Psoas muscle (tissue), 8 donors: ENCODE results near the gene GAB2. TPM values are rescaled to one million over a fixed set of nuclear protein-coding genes. Genes with fewer than 3 reads are reported as not detected.
"Not testable (repeated sequence)": the region's sequence is repeated elsewhere in the genome, so short reads cannot be mapped to it uniquely, and the experiment has no call there.

Experiments
- ATAC-seq, 4 donors: fragments of 200-7000 bp; cut with Tn5 transposase; one replicate each; pipeline ENCODE4 v1.9.1; 2020; ENCODE audit warnings: moderate library complexity in 3 of 4, mild to moderate bottlenecking in 2 of 4
- DNase-seq, 2 donors: peaks; one replicate each; pipeline ENCODE4 v3.0.0-alpha.2; 2020
- H3K27ac ChIP-seq: fragments of 200-600 bp; one replicate; pipeline ENCODE4 v1.8.0; 2022
- H3K27me3 ChIP-seq, 3 donors: fragments of 200-600 bp in 1 of 3; one replicate each; pipeline versions ENCODE4 v1.6.1 to v1.8.0; 2013 to 2022; ENCODE audit warnings: low read length in 2 of 3, mild to moderate bottlenecking in 2 of 3, moderate library complexity in 1 of 3; ENCODE audit not compliant: insufficient read depth in 3 of 3
- H3K36me3 ChIP-seq, 2 donors: fragments of 200-600 bp in 1 of 2; one replicate each; pipeline versions ENCODE4 v1.6.1 to v1.8.0; 2013 to 2022; ENCODE audit warnings: low read depth in 1 of 2, mild to moderate bottlenecking in 1 of 2, moderate library complexity in 1 of 2; ENCODE audit not compliant: insufficient read depth in 1 of 2
- H3K4me1 ChIP-seq: fragments of 200-600 bp; one replicate; pipeline ENCODE4 v1.8.0; 2022
- H3K4me3 ChIP-seq: fragments of 200-600 bp; one replicate; pipeline ENCODE4 v1.8.0; 2022; ENCODE audit warnings: mild to moderate bottlenecking
- H3K9me3 ChIP-seq: fragments of 200-600 bp; one replicate; pipeline ENCODE4 v1.8.0; 2022
- WGBS, 3 donors: extraction: QIAGEN DNeasy Blood & Tissue Kit; methylation state at CpG; one replicate each; pipeline versions ENCODE4 v1.1.6 to v1.1.7; 2013; 5-methylcytosine and 5-hydroxymethylcytosine counted together
- intact Hi-C, 2 donors: fragments of 100-400 bp; cut with DNase I; formaldehyde crosslinking; loops; one replicate each; pipeline versions ENCODE4 v1.11.0 to v1.14.2; 2022
- long read RNA-seq, 2 donors: library from polyadenylated mRNA; unstranded; transcript quantifications; one replicate each; pipeline ENCODE4 v2.0.0, GENCODE V29; 2021
- polyA plus RNA-seq, 3 donors: library from polyadenylated mRNA; stranded (reverse); fragments of 200-250 nt; gene quantifications; one replicate each; pipeline ENCODE4 v1.2.3, GENCODE V29; 2013
- total RNA-seq, 4 donors: library from RNA; stranded (reverse); fragmentation: NEBNext Ultra II Directional in 2 of 4; extraction: Animal tissue kit (Norgen Biotek cat#: 25700) in 2 of 4; gene quantifications; one replicate each; pipeline versions ENCODE4 v1.2.1 to v1.2.4, GENCODE V29; 2021 to 2023
- TF ChIP-seq, protein P1 (sequence below): fragments of 200-600 bp; IDR thresholded peaks from one replicate; pipeline ENCODE4 v1.8.0; 2022; ENCODE audit warnings: antibody characterized with exemption
- donor health status: healthy with polysubstance abuse.
- donor health status: DM: no; HTN: no; CAD: no; lungs with moderate emphysema.
- donor health status: Bipolar disorder and iron deficiency.
- donor health status: healthy.
- donor health status: DM: yes; HTN: yes; CAD: no.
- donor health status: DM: no; HTN: no; CAD: no.
- donor health status: DM: no; HTN: no; CAD: no.
- donor health status: DM: yes; HTN: yes; CAD: no.

The GAB2 gene, protein sequence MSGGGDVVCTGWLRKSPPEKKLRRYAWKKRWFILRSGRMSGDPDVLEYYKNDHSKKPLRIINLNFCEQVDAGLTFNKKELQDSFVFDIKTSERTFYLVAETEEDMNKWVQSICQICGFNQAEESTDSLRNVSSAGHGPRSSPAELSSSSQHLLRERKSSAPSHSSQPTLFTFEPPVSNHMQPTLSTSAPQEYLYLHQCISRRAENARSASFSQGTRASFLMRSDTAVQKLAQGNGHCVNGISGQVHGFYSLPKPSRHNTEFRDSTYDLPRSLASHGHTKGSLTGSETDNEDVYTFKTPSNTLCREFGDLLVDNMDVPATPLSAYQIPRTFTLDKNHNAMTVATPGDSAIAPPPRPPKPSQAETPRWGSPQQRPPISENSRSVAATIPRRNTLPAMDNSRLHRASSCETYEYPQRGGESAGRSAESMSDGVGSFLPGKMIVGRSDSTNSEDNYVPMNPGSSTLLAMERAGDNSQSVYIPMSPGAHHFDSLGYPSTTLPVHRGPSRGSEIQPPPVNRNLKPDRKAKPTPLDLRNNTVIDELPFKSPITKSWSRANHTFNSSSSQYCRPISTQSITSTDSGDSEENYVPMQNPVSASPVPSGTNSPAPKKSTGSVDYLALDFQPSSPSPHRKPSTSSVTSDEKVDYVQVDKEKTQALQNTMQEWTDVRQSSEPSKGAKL
- total RNA-seq (1 to 10 TPM; 4.7 to 6.3 (median 6.0) TPM), polyA plus RNA-seq (1 to 10 TPM; 2.7 to 3.7 (median 2.9) TPM)
- long read RNA-seq, donor 1 = 0 reads
- long read RNA-seq, donor 2, partial matches to known transcripts = 0 of 3 reads
- long read RNA-seq, donor 2, other reads (novel, unspliced or antisense) = 3 of 3 reads

DNA sequence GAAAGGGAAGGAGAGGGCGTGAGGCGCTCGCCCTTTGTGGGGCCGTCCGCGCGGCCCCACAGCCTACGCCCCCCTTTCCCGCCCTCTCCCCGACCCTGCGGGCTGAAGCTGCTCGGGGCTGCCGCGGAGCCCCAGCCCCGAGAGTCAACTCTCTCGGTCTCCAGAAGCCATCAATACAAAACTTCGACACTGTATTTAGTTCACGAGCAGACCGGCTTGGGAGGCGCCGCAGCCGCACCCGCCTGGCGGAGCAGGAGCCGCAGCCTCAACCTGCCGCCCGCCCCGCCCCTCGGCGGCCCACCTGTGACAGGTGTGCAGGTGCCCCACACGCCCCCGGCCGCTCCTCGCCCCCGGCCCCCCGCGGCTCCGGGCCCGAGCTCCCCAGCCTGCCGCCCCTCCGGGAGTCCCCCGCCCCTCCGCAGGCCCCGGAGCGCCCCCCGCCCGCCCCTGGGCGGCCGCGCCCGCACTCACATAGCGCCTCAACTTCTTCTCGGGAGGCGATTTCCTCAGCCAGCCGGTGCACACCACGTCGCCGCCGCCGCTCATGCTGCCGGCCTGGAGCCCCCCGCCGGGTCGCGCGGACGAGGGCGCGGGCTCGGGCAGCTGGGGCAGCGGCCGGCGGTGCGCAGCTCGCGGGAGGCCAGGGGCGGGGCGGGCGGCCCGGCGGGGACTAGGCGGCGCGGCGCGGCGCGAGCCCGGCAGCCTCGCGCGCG, at the start of gene GAB2:
GAB2 (minus strand) TSS at position 646 of the 713 bp plus-strand sequence; CDS start at position 546, 100 bp downstream.
- Histone ChIP-seq H3K36me3 (no peaks in the 10 kb centered on the region), H3K27me3 (no peaks in the 10 kb centered on the region), H3K27ac (peak within 1 kb of the TSS; percentile 86), H3K4me1 (peaks cover 18% of the 10 kb centered on the region), H3K4me3 (peak within 1 kb of the TSS; percentile 81), H3K9me3 (no peaks in the 10 kb centered on the region)
- WGBS, 3 donors = 0 to 1% (median 0%) methylated on average over 6 to 93 of the region's 93 CpGs
- TF ChIP-seq, protein P1, sequence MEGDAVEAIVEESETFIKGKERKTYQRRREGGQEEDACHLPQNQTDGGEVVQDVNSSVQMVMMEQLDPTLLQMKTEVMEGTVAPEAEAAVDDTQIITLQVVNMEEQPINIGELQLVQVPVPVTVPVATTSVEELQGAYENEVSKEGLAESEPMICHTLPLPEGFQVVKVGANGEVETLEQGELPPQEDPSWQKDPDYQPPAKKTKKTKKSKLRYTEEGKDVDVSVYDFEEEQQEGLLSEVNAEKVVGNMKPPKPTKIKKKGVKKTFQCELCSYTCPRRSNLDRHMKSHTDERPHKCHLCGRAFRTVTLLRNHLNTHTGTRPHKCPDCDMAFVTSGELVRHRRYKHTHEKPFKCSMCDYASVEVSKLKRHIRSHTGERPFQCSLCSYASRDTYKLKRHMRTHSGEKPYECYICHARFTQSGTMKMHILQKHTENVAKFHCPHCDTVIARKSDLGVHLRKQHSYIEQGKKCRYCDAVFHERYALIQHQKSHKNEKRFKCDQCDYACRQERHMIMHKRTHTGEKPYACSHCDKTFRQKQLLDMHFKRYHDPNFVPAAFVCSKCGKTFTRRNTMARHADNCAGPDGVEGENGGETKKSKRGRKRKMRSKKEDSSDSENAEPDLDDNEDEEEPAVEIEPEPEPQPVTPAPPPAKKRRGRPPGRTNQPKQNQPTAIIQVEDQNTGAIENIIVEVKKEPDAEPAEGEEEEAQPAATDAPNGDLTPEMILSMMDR = no peak
- ATAC-seq = peak in 1 of 4 donors; percentile 8
- DNase-seq = no peak
- intact Hi-C loops = loop anchor here (5.0 to 10.0 kb wide), 3 partner anchors 63 to 190 kb away; no protein-coding TSS in a partner anchor

DNA sequence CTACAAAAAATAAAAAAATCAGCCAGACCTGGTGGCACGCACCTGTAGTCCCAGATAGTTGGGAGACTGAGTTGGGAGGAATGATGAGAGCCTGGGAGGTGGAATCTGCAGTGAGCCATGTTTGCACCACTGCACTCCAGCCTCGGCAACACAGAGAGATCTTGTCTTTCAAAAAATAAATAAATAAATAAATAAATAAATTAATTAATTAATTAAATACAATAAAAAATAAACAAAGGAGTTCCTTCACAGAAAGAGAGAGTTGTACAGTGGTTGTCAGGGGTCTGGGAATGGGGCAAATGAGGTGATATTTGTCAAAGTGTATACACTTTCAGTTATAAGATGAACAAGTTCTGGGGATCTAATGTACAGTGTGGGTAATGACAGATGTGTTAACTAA, 49.8 kb upstream of the GAB2 start:
- intact Hi-C loops = no loop called here

DNA sequence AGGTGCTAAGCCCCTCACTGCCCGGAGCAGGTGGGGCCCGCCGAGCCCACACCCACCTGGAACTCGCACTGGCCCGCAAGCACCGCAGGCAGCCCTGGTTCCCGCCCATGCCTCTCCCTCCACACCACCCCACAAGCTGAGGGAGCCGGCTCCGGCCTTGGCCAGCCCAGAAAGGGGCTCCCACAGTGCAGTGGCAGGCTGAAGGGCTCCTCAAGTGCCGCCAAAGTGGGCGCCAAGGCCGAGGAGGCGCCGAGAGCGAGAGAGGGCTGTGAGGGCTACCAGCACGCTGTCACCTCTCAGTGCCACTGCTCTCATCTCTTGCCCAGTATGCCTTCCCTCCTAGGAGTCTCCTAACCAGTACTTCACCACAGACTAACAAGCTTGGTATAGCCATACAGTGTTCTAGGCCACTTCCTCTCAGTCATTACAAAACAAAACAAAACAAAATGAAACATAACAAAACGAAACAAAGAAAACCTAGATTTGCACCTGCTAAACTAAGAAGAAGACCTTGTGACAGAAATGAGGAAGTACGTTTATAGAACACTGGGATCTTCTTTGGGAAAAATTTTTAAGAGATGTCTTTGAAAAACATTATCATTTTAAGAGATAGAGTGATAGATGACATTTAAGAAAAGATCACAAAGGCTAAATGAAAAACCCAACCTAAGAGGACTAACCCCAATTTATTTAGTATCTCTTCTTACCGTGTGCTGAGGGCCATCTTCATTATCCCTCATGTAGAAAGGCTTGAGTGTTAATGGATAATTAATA, 47.7 kb upstream of the GAB2 start:
- peak in 1 of 2 donors; percentile 46 for DNase-seq

More for the DNA sequence above, 49.8 kb upstream of the GAB2 start:
- H3K27ac ChIP-seq = no peak overlapping the region
- TF ChIP-seq, protein P1 = no peak
- DNase-seq (no peak), ATAC-seq (no peak)
- H3K9me3 ChIP-seq = no peaks in the 10 kb centered on the region
- peaks cover 2 to 29% of the 10 kb centered on the region in 2 donors for H3K36me3 ChIP-seq
- H3K4me1 ChIP-seq = no peaks in the 10 kb centered on the region
- no peak overlapping the region for H3K4me3 ChIP-seq
- WGBS, 3 donors = 94 to 97% (median 94%) methylated on average over 2 of the region's 2 CpGs
- no peaks in the 10 kb centered on the region for H3K27me3 ChIP-seq

DNA sequence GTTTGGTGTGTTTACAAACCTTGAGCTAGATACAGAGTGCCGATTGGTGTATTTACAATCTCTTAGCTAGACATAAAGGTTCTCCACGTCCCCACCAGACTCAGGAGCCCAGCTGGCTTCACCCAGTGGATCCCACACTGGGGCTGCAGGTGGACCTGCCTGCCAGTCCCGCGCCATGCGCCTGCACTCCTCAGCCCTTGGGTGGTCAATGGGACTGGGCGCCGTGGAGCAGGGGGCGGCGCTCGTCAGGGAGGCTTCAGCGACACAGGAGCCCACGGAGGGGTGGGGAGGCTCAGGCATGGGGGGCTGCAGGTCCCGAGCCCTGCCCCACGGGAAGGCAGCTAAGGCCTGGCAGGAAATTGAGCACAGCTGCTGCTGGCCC, 47.2 kb upstream of the GAB2 start:
- H3K4me1 ChIP-seq, DNase-seq, H3K27ac ChIP-seq, ATAC-seq, H3K27me3 ChIP-seq, H3K4me3 ChIP-seq, H3K9me3 ChIP-seq, intact Hi-C loops: not testable (repeated sequence)
- WGBS, 3 donors = 93 to 97% (median 95%) methylated on average over 12 to 14 of the region's 14 CpGs
- H3K36me3 ChIP-seq = peaks cover 2 to 41% of the 10 kb centered on the region in 2 donors

More for the DNA sequence above, 47.7 kb upstream of the GAB2 start:
- ATAC-seq = no peak
- Histone ChIP-seq H3K4me1 (no peaks in the 10 kb centered on the region), H3K36me3 (peaks cover 2 to 37% of the 10 kb centered on the region in 2 donors), H3K4me3 (no peak overlapping the region), H3K9me3 (no peaks in the 10 kb centered on the region), H3K27ac (no peak overlapping the region), H3K27me3 (no peaks in the 10 kb centered on the region)
- intact Hi-C loops = no loop called here
- TF ChIP-seq, protein P1 = no peak
- 95 to 96% (median 96%) methylated on average over 18 to 19 of the region's 19 CpGs for WGBS, 3 donors
